Measurements from ENCODE around the gene TFAM. TPM values are rescaled to one million over a fixed set of nuclear protein-coding genes. Genes with fewer than 3 reads are reported as not detected.

The TFAM gene
- total RNA-seq, 4 donors from 2014 or later = 9.2 to 21.7 (median 15.0) TPM

DNA sequence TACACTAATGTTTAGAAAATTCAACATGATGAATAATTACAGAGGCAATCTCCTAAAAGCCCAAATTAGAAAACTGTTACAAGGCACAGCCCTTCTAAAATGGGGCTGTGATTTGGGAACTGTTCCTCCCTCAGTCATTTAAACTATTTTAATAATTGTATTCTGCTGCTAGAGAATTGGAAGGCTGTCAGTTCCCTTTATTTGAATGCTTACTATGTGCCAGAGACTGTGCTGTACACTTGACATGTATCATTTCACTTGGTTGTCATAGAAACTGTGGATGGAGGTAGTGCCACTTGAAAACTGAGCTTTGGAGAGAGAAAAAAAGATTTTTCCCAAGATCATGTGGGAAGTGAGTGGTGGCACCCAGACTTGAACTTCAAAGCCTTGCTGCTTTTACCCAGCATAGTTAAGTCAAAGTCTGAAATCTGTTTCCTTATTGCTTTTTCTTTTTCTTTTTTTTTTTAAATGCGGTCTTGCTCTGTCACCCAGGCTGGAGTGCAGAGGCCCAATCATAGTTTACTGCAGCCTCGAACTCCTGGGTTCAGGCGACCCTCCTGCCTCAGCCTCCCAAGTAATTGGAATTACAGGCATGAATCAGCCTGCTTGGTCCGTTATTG, 26.8 kb upstream of the TFAM start:
- intact Hi-C loops (cut with DNase I; ENCODE audit: low total_unique reads) (no loop called here), in situ Hi-C loops (cut with MboI; ENCODE audit: low sequenced_read_pairs in 4 of 4) (no loop called here)
- H3K9me3 ChIP-seq = no peaks in the 10 kb centered on the region
- H3K4me3 ChIP-seq = no peak overlapping the region
- DNase-seq = no peak
- H3K36me3 ChIP-seq = peaks cover 0 to 23% of the 10 kb centered on the region in 2 donors
- no peaks in the 10 kb centered on the region for H3K27me3 ChIP-seq
- H3K4me1 ChIP-seq = peaks cover 79 to 85% of the 10 kb centered on the region in 2 donors
- H3K27ac ChIP-seq = peak overlapping the region; percentile 85 to 98 (median 86)
- TF ChIP-seq, protein P1, sequence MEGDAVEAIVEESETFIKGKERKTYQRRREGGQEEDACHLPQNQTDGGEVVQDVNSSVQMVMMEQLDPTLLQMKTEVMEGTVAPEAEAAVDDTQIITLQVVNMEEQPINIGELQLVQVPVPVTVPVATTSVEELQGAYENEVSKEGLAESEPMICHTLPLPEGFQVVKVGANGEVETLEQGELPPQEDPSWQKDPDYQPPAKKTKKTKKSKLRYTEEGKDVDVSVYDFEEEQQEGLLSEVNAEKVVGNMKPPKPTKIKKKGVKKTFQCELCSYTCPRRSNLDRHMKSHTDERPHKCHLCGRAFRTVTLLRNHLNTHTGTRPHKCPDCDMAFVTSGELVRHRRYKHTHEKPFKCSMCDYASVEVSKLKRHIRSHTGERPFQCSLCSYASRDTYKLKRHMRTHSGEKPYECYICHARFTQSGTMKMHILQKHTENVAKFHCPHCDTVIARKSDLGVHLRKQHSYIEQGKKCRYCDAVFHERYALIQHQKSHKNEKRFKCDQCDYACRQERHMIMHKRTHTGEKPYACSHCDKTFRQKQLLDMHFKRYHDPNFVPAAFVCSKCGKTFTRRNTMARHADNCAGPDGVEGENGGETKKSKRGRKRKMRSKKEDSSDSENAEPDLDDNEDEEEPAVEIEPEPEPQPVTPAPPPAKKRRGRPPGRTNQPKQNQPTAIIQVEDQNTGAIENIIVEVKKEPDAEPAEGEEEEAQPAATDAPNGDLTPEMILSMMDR (IDR thresholded peaks at IDR 0.05 in 4 of 5, conservative IDR thresholded peaks at IDR 0.05 in 1 of 5) = no peak
- TF ChIP-seq POLR2A (IDR thresholded peaks at IDR 0.05) = no peak
- ATAC-seq = no peak

DNA sequence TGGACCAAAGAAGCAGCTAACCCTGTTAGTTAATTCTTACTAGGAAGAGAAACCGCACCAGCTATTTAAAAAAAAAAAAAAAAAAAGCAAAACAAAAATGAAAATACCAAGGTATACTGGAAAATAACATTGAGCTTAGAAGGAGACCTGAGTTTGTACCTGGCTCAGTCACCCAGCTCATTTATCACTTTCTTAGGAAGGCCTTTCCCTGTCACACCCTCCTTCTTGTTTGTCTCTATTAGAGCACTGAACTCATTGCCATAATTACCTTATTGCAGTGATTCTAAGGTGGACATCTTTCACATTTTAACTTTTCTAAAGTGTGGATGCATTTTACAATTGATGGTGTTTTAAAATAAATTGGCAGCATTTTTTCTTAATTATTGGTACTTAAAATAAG, 26.3 kb upstream of the TFAM start:
- Histone ChIP-seq H3K4me1 (peaks cover 74 to 80% of the 10 kb centered on the region in 2 donors), H3K27ac (peak overlapping the region; percentile 85 to 98 (median 86)), H3K36me3 (peaks cover 0 to 27% of the 10 kb centered on the region in 2 donors), H3K9me3 (no peaks in the 10 kb centered on the region), H3K27me3 (no peaks in the 10 kb centered on the region), H3K4me3 (no peak overlapping the region)
- TF ChIP-seq POLR2A (IDR thresholded peaks at IDR 0.05) = no peak
- TF ChIP-seq, protein P1 (IDR thresholded peaks at IDR 0.05 in 4 of 5, conservative IDR thresholded peaks at IDR 0.05 in 1 of 5) = no peak
- in situ Hi-C loops (cut with MboI; ENCODE audit: low sequenced_read_pairs in 4 of 4) (no loop called here), intact Hi-C loops (cut with DNase I; ENCODE audit: low total_unique reads) (no loop called here)
- DNase-seq = no peak
- ATAC-seq = peak in 1 of 2 donors; percentile 37

DNA sequence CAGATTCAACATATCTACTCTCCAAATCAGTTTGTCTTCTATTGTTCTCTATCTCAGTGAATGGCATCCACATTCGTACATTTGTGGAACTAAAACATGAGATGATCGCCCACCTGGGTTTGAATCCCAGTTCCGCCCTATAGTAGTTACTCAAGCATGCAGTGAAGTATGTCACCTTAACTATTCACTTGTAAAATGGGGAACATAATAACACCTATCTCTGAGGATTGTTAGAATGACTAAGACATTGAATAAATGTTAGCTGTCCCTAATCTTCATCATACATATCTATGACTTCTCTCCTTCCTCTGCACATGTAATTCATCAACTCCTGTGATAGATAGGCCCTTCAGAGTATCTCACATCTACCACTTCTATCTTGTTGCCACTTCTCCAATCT, 25.7 kb upstream of the TFAM start:
- intact Hi-C loops (cut with DNase I; ENCODE audit: low total_unique reads) = no loop called here
- TF ChIP-seq POLR2A (IDR thresholded peaks at IDR 0.05) = no peak
- TF ChIP-seq, protein P1 (IDR thresholded peaks at IDR 0.05 in 4 of 5, conservative IDR thresholded peaks at IDR 0.05 in 1 of 5) = no peak
- no peaks in the 10 kb centered on the region for H3K9me3 ChIP-seq
- DNase-seq (no peak), ATAC-seq (no peak)
- H3K27me3 ChIP-seq = no peaks in the 10 kb centered on the region
- in situ Hi-C loops (cut with MboI; ENCODE audit: low sequenced_read_pairs in 4 of 4) = no loop called here
- H3K4me1 ChIP-seq = peaks cover 68 to 74% of the 10 kb centered on the region in 2 donors
- H3K27ac ChIP-seq = peak overlapping the region; percentile 85 to 98 (median 86)
- peak overlapping the region in 1 of 4 donors; percentile 3 for H3K4me3 ChIP-seq
- peaks cover 2 to 33% of the 10 kb centered on the region in 2 donors for H3K36me3 ChIP-seq

DNA sequence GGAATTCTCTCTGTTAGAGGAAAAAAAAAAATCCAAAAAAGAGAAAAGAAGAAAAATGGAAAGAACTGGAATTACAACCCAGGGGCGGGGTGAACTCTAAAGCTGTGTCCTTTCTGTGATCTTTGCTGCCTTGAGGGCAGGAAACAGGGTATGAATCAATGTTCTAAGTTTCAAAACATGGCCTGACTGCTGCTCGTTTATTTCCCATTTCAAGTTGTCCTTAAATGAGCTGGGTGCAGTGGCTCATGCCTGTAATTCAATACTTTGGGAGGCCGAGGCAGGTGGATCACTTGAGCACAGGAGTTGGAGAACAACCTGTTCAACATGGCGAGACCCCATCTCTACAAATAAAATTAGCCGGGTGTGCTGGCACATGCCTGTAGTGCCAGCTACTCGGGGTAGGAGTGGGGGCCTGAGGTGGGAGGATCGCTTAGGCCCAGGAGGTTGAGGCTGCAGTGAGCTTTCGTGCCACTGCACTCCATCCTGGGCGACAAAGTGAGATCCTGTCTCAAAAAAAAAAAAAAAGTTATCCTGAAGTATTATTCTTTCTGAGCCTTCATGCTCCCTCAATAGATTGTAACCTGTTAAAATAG, 24.7 kb upstream of the TFAM start:
- peak overlapping the region; percentile 85 to 98 (median 86) for H3K27ac ChIP-seq
- no peaks in the 10 kb centered on the region for H3K27me3 ChIP-seq
- ATAC-seq = peak; percentile 94 to 96
- DNase-seq = peak; percentile 79 to 80
- H3K9me3 ChIP-seq = no peaks in the 10 kb centered on the region
- H3K36me3 ChIP-seq = peaks cover 2 to 42% of the 10 kb centered on the region in 2 donors
- TF ChIP-seq, protein P1 (IDR thresholded peaks at IDR 0.05 in 4 of 5, conservative IDR thresholded peaks at IDR 0.05 in 1 of 5) = no peak
- TF ChIP-seq POLR2A (IDR thresholded peaks at IDR 0.05) = peak in 1 of 2 donors; percentile 26
- H3K4me3 ChIP-seq = no peak overlapping the region
- intact Hi-C loops (cut with DNase I; ENCODE audit: low total_unique reads) (loop anchor here (2.0 kb wide), 1 partner anchor 26 kb away; the partner anchor contains the start of gene UBE2D1), in situ Hi-C loops (cut with MboI; ENCODE audit: low sequenced_read_pairs in 4 of 4) (no loop called here)
- H3K4me1 ChIP-seq = peaks cover 59 to 65% of the 10 kb centered on the region in 2 donors
